K562 (cell line): ENCODE data around the gene TRIAP1. TPM values are rescaled to one million over a fixed set of nuclear protein-coding genes. Genes with fewer than 3 reads are reported as not detected.

Source experiments
- ATAC-seq: fragments of 200-7000 bp; cut with Tn5 transposase; 3 replicates; pipeline ENCODE4 v1.9.1; 2020; ENCODE audit warnings: moderate library complexity
- BruUV-seq: library from RNA; stranded (reverse); fragments of 400-500 nt; replicated peaks from 2 replicates; lab custom pipeline; 2021; lab: Mats Ljungman, UMichigan
- CTCF ChIA-PET: fragments of 300-600 bp; formaldehyde crosslinking; extraction: SDS; loops from one replicate; lab custom pipeline; 2021; ENCODE audit warnings: low intra/inter-chr PET ratio; lab: Yijun Ruan, JAX
- POLR2A ChIA-PET: fragments of 300-600, 350-650 bp; sonication (Branson Sonifier 250); formaldehyde crosslinking; extraction: SDS; loops from one replicate; lab custom pipeline; 2021; ENCODE audit warnings: antibody characterized with exemption, inconsistent platforms; lab: Yijun Ruan, JAX
- DNase-seq, 4 experiments: peaks; one replicate each; pipeline versions ENCODE4 v3.0.0 to v3.0.0-alpha.2; 2011 to 2018; ENCODE audit warnings: low spot score in 3 of 4, mixed read lengths in 3 of 4; ENCODE audit errors: extremely low read depth in 1 of 4
- FAIRE-seq: peaks from 2 replicates; lab custom pipeline; 2011; peaks lifted over from hg19 to GRCh38; lab: Jason Lieb, UNC
- H2AFZ ChIP-seq: 2 replicates; pipeline ENCODE4 v1.6.0; 2011; ENCODE audit warnings: low read depth, low read length, control low read depth, inconsistent platforms
- H3K27ac ChIP-seq: fragments of 200-600 bp; 3 replicates; pipeline ENCODE4 v1.8.0; 2011; ENCODE audit warnings: low read depth, mild to moderate bottlenecking, control low read depth, inconsistent platforms, low read length, moderate library complexity, mixed read lengths; ENCODE audit errors: extremely low read depth
- H3K27me3 ChIP-seq, 2 experiments: fragments of 300-600 bp in 1 of 2; 2 replicates in 1 of 2; 3 replicates in 1 of 2; pipeline versions ENCODE4 v1.6.0 to v1.8.0; 2011; ENCODE audit warnings: inconsistent platforms in 2 of 2, low read length in 2 of 2, mild to moderate bottlenecking in 1 of 2, mixed read lengths in 1 of 2, moderate library complexity in 1 of 2; ENCODE audit not compliant: control insufficient read depth in 2 of 2, insufficient read depth in 2 of 2
- H3K36me3 ChIP-seq: fragments of 300-600 bp; 3 replicates; pipeline ENCODE4 v1.8.0; 2011; ENCODE audit warnings: mild to moderate bottlenecking, low read length, inconsistent platforms; ENCODE audit not compliant: control insufficient read depth, insufficient read depth
- H3K4me1 ChIP-seq, 2 experiments: fragments of 200-600 bp in 1 of 2; replicated peaks in 1 of 2; 2 replicates in 1 of 2; 3 replicates in 1 of 2; pipeline versions ENCODE4 v1.5.1 to v1.8.0; 2011; ENCODE audit warnings: inconsistent platforms in 2 of 2, low read length in 2 of 2, mild to moderate bottlenecking in 1 of 2, mixed read lengths in 1 of 2, moderate library complexity in 1 of 2; ENCODE audit not compliant: control insufficient read depth in 2 of 2, insufficient read depth in 2 of 2
- H3K4me2 ChIP-seq: 2 replicates; pipeline ENCODE4 v1.6.1; 2011; ENCODE audit warnings: low read length, control low read depth, inconsistent platforms, mixed read lengths; ENCODE audit not compliant: insufficient read depth
- H3K4me3 ChIP-seq: fragments of 200-600 bp; sonication (generic), shearing (Covaris generic); 2 replicates; pipeline ENCODE4 v1.5.1; 2016; ENCODE audit warnings: control low read depth, inconsistent platforms
- H3K79me2 ChIP-seq: fragments of 200-600 bp; 3 replicates; pipeline ENCODE4 v1.8.0; 2011; ENCODE audit warnings: low read length, inconsistent platforms; ENCODE audit not compliant: control insufficient read depth, insufficient read depth
- H3K9ac ChIP-seq, 2 experiments: 2 replicates each; pipeline versions ENCODE4 v1.6.0 to v1.6.1; 2011; ENCODE audit warnings: low read depth in 2 of 2, low read length in 2 of 2, control low read depth in 1 of 2, inconsistent platforms in 1 of 2, mild to moderate bottlenecking in 1 of 2, mixed read lengths in 1 of 2; ENCODE audit not compliant: insufficient read depth in 1 of 2
- H3K9me1 ChIP-seq: one replicate; pipeline ENCODE4 v1.6.0; 2011; ENCODE audit warnings: inconsistent platforms, mild to moderate bottlenecking, low read length, moderate library complexity; ENCODE audit not compliant: control insufficient read depth, insufficient read depth
- H3K9me3 ChIP-seq: replicated peaks from 2 replicates; pipeline ENCODE4 v1.5.1; 2011; ENCODE audit warnings: low read depth, low read length, inconsistent platforms; ENCODE audit not compliant: control insufficient read depth, insufficient read depth
- H4K20me1 ChIP-seq: replicated peaks from 2 replicates; pipeline ENCODE4 v1.6.1; 2011; ENCODE audit warnings: low read length, inconsistent platforms, mixed read lengths; ENCODE audit not compliant: control insufficient read depth, insufficient read depth
- ADNP ChIP-seq: fragments of 200-800 bp; sonication (Bioruptor generic); IDR thresholded peaks from 2 replicates; pipeline ENCODE4 v1.6.1; 2016; ENCODE audit warnings: missing genetic modification characterization, missing compliant biosample characterization
- ATF7 ChIP-seq: fragments of 450-650 bp; IDR thresholded peaks from 2 replicates; pipeline ENCODE4 v1.7.1; 2014; ENCODE audit warnings: mild to moderate bottlenecking, moderate library complexity
- C11orf30 ChIP-seq: fragments of 450-650 bp; IDR thresholded peaks from 2 replicates; pipeline ENCODE4 v1.6.1; 2016; ENCODE audit warnings: low read depth, mild to moderate bottlenecking
- JUND ChIP-seq, 2 experiments: IDR thresholded peaks; 2 replicates in 1 of 2; 3 replicates in 1 of 2; pipeline ENCODE4 v1.6.1; 2011; ENCODE audit warnings: borderline replicate concordance in 2 of 2, low read depth in 2 of 2, low read length in 2 of 2, improper control_type of control experiment in 1 of 2, missing biosample characterization in 1 of 2, missing genetic modification characterization in 1 of 2, missing genetic modification reagents in 1 of 2
- MEIS2 ChIP-seq: fragments of 450-650 bp; IDR thresholded peaks from 2 replicates; pipeline ENCODE4 v1.6.1; 2014; ENCODE audit warnings: mild to moderate bottlenecking; ENCODE audit not compliant: partially characterized antibody
- NCOA1 ChIP-seq: fragments of 450-650 bp; IDR thresholded peaks from 2 replicates; pipeline ENCODE4 v1.6.1; 2016; ENCODE audit warnings: low read depth
- NFRKB ChIP-seq: fragments of 450-650 bp; IDR thresholded peaks from 2 replicates; pipeline ENCODE4 v1.6.1; 2016; ENCODE audit warnings: low read depth
- SOX6 ChIP-seq: fragments of 450-650 bp; IDR thresholded peaks from 2 replicates; pipeline ENCODE4 v1.6.1; 2014; ENCODE audit warnings: mild to moderate bottlenecking
- ZBTB7A ChIP-seq: IDR thresholded peaks from 2 replicates; pipeline ENCODE4 v1.6.1; 2011; ENCODE audit warnings: low read depth, mild to moderate bottlenecking, low read length, moderate library complexity, borderline replicate concordance; ENCODE audit not compliant: control insufficient read depth
- WGBS: fragments of 100-300 bp; shearing (Covaris generic); methylation state at CpG from one replicate; pipeline ENCODE4 v1.1.6; 2016; ENCODE audit warnings: low coverage, mixed read lengths; ENCODE audit not compliant: insufficient coverage; ENCODE audit errors: missing lambda C conversion rate; 5-methylcytosine and 5-hydroxymethylcytosine counted together
- in situ Hi-C: fragments of 300-500 bp; cut with MboI; formaldehyde crosslinking; loops from 4 replicates; pipeline ENCODE4 v1.15.0; 2018; ENCODE audit warnings: inconsistent platforms, mixed read lengths
- intact Hi-C: fragments of 100-400 bp; cut with micrococcal nuclease; formaldehyde crosslinking; loops from 2 replicates; pipeline ENCODE4 v1.14.2; 2022
- polyA plus RNA-seq, 8 experiments: library from polyadenylated mRNA; depleted of rRNA in 4 of 8; stranded (reverse) in 5 of 8; unstranded in 3 of 8; fragments of >200 nt; fragmentation: Nextera tagmentation in 2 of 8; fragmentation: Illumina TruSeq in 1 of 8; extraction: Ambion mirVana in 2 of 8; extraction: Trizol in 1 of 8; gene quantifications; 2 replicates each; pipeline versions ENCODE4 v1.2.1 to v1.2.3, GENCODE V29; 2011 to 2014; ENCODE audit warnings: inconsistent platforms in 1 of 8, missing spikeins in 1 of 8
- total RNA-seq, 7 experiments: library from RNA; depleted of rRNA in 6 of 7; stranded (reverse); fragments of >200 nt in 6 of 7; fragmentation: Illumina TruSeq in 2 of 7; extraction: Trizol in 2 of 7; gene quantifications; 2 replicates each; pipeline versions ENCODE4 v1.2.1 to v1.2.3, GENCODE V29; 2011 to 2021; ENCODE audit warnings: low replicate concordance in 1 of 7
- TF ChIP-seq, protein P1 (sequence below), 2 experiments: fragments of 250-450 bp in 1 of 2; fragments of 450-650 bp in 1 of 2; sonication (Bioruptor Pico) in 1 of 2; IDR thresholded peaks; 2 replicates each; pipeline versions ENCODE4 v1.6.1 to v1.8.0; 2016 to 2021; ENCODE audit warnings: mild to moderate bottlenecking in 2 of 2, moderate library complexity in 2 of 2, missing compliant biosample characterization in 1 of 2, missing genetic modification characterization in 1 of 2
- TF ChIP-seq, protein P2 (sequence below): fragments of 450-650 bp; IDR thresholded peaks from 2 replicates; pipeline ENCODE4 v1.6.1; 2016
- TF ChIP-seq, protein P3 (sequence below), 2 experiments: IDR thresholded peaks in 1 of 2; conservative IDR thresholded peaks in 1 of 2; 2 replicates each; pipeline ENCODE4 v1.6.1; 2016; ENCODE audit warnings: low read depth in 2 of 2, mild to moderate bottlenecking in 1 of 2, missing compliant biosample characterization in 1 of 2, missing genetic modification characterization in 1 of 2, moderate library complexity in 1 of 2
- TF ChIP-seq, protein P4 (sequence below): fragments of 250-450 bp; sonication (Bioruptor Pico); IDR thresholded peaks from 2 replicates; pipeline ENCODE4 v1.5.0; 2020; ENCODE audit warnings: mild to moderate bottlenecking

Gene TRIAP1
- total and polyA plus RNA-seq, 9 of the 15 experiments (the other 6 are each of a cell fraction or from before 2014, with no cell fraction given): 37.3 to 354 (median 65.4) TPM

DNA sequence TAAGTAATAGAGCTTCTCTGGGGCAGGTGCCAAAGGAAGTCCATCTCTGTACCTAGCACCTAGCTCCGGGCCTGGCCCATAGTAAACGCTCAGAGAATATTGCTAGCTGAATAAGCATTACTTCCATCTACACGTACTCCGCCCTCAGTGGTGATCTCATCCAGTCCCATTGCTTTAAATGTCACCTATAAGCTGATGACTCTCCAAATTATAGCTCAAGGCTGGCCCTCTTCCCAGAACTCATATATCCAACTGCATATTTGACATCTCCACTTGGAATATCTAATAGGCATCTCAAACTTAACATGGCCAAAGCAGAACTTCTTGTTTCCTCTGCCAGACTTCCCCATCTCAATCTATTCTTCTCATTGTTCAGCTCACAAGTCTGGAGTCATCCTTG is 42.8 kb upstream of the TRIAP1 start:
- H4K20me1 ChIP-seq: no peaks in the 10 kb centered on the region
- intact Hi-C loops: no loop called here
- peaks cover 8% of the 10 kb centered on the region; the same call in 2 of the 3 replicates for H3K79me2 ChIP-seq
- no peak overlapping the region for H3K9ac ChIP-seq
- H3K4me1 ChIP-seq: peaks cover 12 to 23% of the 10 kb centered on the region in 2 experiments; a peak in 4 of 5 replicates
- ChIA-PET CTCF (no interaction called here), POLR2A (interaction anchor here (0.5 to 1.5 kb wide), 6 partner anchors 10 to 197 kb away, joined by 3 to 10 read pairs (median 4); partner anchors contain the start of gene RNU4-2)
- peak overlapping the region; percentile 15; the same call in 1 of the 3 replicates for H3K27ac ChIP-seq
- ATAC-seq: peak; percentile 40; the same call in 2 of the 3 replicates
- H3K4me3 ChIP-seq: no peak overlapping the region
- in situ Hi-C loops: no loop called here
- FAIRE-seq: peak; percentile 49
- H3K27me3 ChIP-seq: no peaks in the 10 kb centered on the region; a peak in 1 of 5 replicates
- H3K9me1 ChIP-seq: no peaks in the 10 kb centered on the region
- 61% methylated on average over 4 of the region's 4 CpGs for WGBS
- H3K36me3 ChIP-seq: peaks cover 26% of the 10 kb centered on the region
- H3K9me3 ChIP-seq: no peaks in the 10 kb centered on the region
- peak in 1 of 4 experiments; percentile 19 for DNase-seq
- BruUV-seq: TSS peak; percentile 36
- H3K4me2 ChIP-seq: no peak overlapping the region
- H2AFZ ChIP-seq: no peak overlapping the region
- TF ChIP-seq JUND (IDR thresholded peaks at IDR 0.05; ENCODE audit: borderline replicate concordance, low read depth, low read length) (peak; percentile 79), JUND (tag; IDR thresholded peaks at IDR 0.05; ENCODE audit: borderline replicate concordance, low read depth, low read length) (peak; percentile 71; the same call in 2 of the 3 replicates), ADNP (no peak), ATF7 (peak; percentile 67), C11orf30 (peak; percentile 34; the same call in 1 of the 2 replicates), ZBTB7A (no peak), NFRKB (no peak), NCOA1 (no peak), MEIS2 (peak; percentile 78), SOX6 (peak; percentile 12; the same call in 1 of the 2 replicates)
- TF ChIP-seq, protein P1, sequence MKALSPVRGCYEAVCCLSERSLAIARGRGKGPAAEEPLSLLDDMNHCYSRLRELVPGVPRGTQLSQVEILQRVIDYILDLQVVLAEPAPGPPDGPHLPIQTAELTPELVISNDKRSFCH (CRISPR knock-in tag; IDR thresholded peaks at IDR 0.05): no peak
- TF ChIP-seq, protein P1 (tag; IDR thresholded peaks at IDR 0.05): 0 out of 2 replicates have a peak, but pooled peaks have one; percentile 29
- TF ChIP-seq, protein P2, sequence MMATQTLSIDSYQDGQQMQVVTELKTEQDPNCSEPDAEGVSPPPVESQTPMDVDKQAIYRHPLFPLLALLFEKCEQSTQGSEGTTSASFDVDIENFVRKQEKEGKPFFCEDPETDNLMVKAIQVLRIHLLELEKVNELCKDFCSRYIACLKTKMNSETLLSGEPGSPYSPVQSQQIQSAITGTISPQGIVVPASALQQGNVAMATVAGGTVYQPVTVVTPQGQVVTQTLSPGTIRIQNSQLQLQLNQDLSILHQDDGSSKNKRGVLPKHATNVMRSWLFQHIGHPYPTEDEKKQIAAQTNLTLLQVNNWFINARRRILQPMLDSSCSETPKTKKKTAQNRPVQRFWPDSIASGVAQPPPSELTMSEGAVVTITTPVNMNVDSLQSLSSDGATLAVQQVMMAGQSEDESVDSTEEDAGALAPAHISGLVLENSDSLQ: peak; percentile 35; the same call in 1 of the 2 replicates
- TF ChIP-seq, protein P3, sequence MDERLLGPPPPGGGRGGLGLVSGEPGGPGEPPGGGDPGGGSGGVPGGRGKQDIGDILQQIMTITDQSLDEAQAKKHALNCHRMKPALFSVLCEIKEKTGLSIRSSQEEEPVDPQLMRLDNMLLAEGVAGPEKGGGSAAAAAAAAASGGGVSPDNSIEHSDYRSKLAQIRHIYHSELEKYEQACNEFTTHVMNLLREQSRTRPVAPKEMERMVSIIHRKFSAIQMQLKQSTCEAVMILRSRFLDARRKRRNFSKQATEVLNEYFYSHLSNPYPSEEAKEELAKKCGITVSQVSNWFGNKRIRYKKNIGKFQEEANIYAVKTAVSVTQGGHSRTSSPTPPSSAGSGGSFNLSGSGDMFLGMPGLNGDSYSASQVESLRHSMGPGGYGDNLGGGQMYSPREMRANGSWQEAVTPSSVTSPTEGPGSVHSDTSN (CRISPR knock-in tag; IDR thresholded peaks at IDR 0.05; ENCODE audit: low read depth): no peak
- TF ChIP-seq, protein P3 (tag; conservative IDR thresholded peaks at IDR 0.05; ENCODE audit: low read depth): peak; percentile 84
- TF ChIP-seq, protein P4, sequence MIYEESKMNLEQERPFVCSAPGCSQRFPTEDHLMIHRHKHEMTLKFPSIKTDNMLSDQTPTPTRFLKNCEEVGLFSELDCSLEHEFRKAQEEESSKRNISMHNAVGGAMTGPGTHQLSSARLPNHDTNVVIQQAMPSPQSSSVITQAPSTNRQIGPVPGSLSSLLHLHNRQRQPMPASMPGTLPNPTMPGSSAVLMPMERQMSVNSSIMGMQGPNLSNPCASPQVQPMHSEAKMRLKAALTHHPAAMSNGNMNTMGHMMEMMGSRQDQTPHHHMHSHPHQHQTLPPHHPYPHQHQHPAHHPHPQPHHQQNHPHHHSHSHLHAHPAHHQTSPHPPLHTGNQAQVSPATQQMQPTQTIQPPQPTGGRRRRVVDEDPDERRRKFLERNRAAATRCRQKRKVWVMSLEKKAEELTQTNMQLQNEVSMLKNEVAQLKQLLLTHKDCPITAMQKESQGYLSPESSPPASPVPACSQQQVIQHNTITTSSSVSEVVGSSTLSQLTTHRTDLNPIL (CRISPR knock-in tag): no peak
